BE2C (cell line): Measurements from ENCODE around the gene LCOR.

Experiments
- DNase-seq: peaks from one replicate; pipeline ENCODE4 v3.0.0-alpha.2; 2020
- H3K27me3 ChIP-seq: fragments of 250-450 bp; sonication (Bioruptor Pico); 2 replicates; pipeline ENCODE4 v1.5.1; 2020; ENCODE audit warnings: mild to moderate bottlenecking
- H3K36me3 ChIP-seq: fragments of 250-450 bp; sonication (Bioruptor Pico); 2 replicates; pipeline ENCODE4 v1.5.1; 2020; ENCODE audit warnings: mild to moderate bottlenecking
- H3K4me1 ChIP-seq: fragments of 250-450 bp; sonication (Bioruptor Pico); 2 replicates; pipeline ENCODE4 v1.5.1; 2020
- H3K4me3 ChIP-seq: 2 replicates; pipeline ENCODE4 v1.5.1; 2011; ENCODE audit warnings: low read depth, low read length
- H3K9me3 ChIP-seq: fragments of 250-450 bp; sonication (Bioruptor Pico); 2 replicates; pipeline ENCODE4 v1.5.1; 2020
- CTCF ChIP-seq: IDR thresholded peaks from 2 replicates; pipeline ENCODE4 v1.5.1; 2012; ENCODE audit warnings: mild to moderate bottlenecking, low read depth, low read length

LCOR gene

DNA sequence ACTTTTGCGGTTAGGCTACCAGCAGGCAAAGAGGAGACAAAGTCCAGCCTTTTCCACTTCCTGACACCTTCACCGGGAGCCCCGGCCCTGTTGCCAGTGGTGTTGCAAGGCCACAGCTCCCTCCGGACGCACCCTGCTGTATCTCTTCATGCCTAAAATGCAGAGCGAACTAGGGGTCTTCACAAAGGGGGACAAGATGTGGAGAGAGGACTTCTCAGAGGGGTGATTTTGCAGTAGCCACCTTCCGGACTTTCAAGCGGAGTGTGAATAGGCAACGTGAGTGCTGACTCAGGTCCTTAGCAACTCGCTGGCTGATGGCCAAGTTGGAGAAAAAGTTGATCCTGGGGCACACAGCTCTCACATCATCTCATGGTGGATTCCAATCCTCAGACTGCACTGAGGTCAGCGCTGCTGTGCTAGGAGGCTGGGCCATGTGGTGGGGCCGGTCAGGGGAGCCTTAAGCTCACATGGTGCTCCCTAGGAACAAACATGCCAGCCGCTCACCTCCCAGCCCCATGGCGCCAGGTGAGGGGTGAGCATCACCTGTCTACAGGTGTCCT lies 166.3 kb downstream of the LCOR start:
- DNase-seq, result no peak
- Histone ChIP-seq H3K4me1 (no peaks in the 10 kb centered on the region), H3K27me3 (no peaks in the 10 kb centered on the region), H3K4me3 (no peak overlapping the region), H3K9me3 (no peaks in the 10 kb centered on the region), H3K36me3 (no peaks in the 10 kb centered on the region)
- TF ChIP-seq CTCF, result no peak

DNA sequence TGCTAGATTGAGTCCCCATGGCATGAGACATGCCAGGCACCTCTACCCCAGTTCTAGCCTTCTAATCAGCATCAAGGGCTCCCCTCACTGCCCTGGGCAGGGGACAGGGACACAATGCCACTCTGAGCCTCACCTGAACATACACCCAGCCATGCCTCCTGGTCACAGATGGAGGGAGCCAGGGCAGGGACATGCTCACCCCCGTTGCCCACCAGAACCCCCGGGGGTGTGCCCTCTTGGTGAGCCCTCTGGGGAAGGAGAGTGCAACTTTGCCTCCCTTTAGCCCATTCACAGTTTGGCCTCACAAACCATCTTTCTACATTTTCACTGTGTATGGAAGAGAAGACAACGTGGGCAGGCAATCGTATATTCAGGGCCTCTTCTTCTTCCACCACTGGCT lies 167.2 kb downstream of the LCOR start:
- Histone ChIP-seq H3K9me3 (no peaks in the 10 kb centered on the region), H3K4me1 (no peaks in the 10 kb centered on the region), H3K27me3 (no peaks in the 10 kb centered on the region), H3K36me3 (no peaks in the 10 kb centered on the region), H3K4me3 (no peak overlapping the region)
- TF ChIP-seq CTCF, result no peak
- no peak for DNase-seq

DNA sequence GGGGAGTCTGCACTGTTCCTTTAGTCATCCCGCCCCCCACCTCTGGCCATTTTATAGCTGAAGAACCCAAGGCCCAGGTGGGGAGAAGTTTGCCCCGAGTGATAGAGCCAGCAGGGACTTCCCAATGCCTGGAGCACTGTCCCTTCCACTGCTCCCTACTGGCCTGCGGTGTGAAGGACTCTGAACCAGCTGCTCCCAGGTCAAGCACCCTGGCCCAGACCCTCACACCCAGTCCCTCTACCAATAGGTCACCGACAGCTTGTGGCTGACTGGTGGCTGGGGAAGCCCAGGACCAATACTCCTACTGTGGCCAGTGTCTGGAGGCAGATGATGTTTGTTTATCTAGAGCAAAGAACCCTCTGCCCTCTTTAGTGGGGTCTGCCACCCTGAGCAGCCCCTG lies 167.9 kb downstream of the LCOR start:
- TF ChIP-seq CTCF, result no peak
- Histone ChIP-seq H3K4me1 (no peaks in the 10 kb centered on the region), H3K27me3 (no peaks in the 10 kb centered on the region), H3K4me3 (no peak overlapping the region), H3K9me3 (no peaks in the 10 kb centered on the region), H3K36me3 (no peaks in the 10 kb centered on the region)
- DNase-seq, result no peak

DNA sequence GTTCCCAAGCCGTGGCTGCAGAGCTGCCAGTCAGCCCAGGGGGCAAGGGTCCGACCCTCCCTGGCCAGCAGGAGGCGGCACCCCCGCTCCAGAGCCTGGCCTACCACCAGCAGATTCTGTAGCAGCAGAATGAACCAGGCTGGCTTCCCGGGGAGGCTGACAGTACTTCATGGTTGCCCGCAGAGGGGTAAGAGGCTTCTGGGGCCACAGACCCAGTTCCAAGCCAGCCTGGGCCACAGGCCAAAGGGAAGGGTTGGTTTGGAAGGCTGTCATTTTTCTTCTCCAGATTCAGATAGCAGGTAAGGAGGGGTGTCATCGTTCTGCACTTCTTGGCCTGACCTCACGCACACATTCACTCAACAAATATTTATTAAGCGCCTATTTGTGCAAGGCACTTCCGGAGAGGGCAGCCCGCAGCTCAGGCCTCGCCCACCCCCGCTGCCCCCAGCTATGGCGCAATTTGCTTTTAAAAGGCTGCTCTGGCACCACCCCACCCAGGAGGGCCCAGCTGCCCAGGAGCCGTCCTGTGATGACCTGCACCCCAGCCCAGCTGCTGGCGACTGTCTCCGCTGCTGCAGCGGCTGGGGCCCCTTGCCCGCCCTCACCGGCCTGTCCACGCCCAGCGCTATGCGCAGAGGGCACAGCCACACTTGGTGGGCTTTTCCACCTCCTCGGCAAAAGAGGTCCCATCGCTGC lies 168.5 kb downstream of the LCOR start:
- Histone ChIP-seq H3K36me3 (no peaks in the 10 kb centered on the region), H3K9me3 (no peaks in the 10 kb centered on the region), H3K27me3 (no peaks in the 10 kb centered on the region), H3K4me3 (no peak overlapping the region), H3K4me1 (no peaks in the 10 kb centered on the region)
- DNase-seq, result no peak
- TF ChIP-seq CTCF, result no peak

GRCh38 chr10:97001183-97001991 lies 169.3 kb downstream of the LCOR start:
- Histone ChIP-seq H3K4me1 (no peaks in the 10 kb centered on the region), H3K4me3 (no peak overlapping the region), H3K9me3 (no peaks in the 10 kb centered on the region), H3K27me3 (no peaks in the 10 kb centered on the region), H3K36me3 (no peaks in the 10 kb centered on the region)
- no peak for DNase-seq
- no peak for TF ChIP-seq CTCF

DNA sequence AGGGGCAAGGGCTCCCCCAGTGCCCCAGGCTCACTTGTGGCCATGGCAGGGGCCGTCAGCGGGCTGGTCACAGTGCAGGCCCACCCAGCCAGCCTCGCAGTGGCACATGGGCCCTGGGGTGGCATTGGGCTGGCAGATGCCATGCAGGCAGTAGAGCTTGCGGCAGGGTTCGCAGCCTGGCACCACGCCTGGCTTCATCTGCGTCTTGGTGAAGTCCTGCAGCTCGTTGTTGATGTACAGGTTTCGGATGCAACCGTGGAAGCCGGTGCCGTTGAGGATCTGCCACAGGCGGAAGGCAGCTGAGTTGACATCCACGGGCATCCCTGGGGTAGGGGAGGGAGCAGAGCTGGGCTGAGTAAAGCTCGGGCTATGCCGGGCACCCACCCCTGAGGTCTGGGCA lies 170.6 kb downstream of the LCOR start:
- Histone ChIP-seq H3K27me3 (no peaks in the 10 kb centered on the region), H3K9me3 (no peaks in the 10 kb centered on the region), H3K36me3 (no peaks in the 10 kb centered on the region), H3K4me3 (no peak overlapping the region), H3K4me1 (no peaks in the 10 kb centered on the region)
- TF ChIP-seq CTCF, result no peak
- no peak for DNase-seq
